Measurements from ENCODE around the gene FNTB. TPM values are rescaled to one million over a fixed set of nuclear protein-coding genes. Genes with fewer than 3 reads are reported as not detected.

Gene FNTB
- polyA plus RNA-seq, 3 donors from 2014 or later: 1.0 to 5.2 (median 1.6) TPM

DNA sequence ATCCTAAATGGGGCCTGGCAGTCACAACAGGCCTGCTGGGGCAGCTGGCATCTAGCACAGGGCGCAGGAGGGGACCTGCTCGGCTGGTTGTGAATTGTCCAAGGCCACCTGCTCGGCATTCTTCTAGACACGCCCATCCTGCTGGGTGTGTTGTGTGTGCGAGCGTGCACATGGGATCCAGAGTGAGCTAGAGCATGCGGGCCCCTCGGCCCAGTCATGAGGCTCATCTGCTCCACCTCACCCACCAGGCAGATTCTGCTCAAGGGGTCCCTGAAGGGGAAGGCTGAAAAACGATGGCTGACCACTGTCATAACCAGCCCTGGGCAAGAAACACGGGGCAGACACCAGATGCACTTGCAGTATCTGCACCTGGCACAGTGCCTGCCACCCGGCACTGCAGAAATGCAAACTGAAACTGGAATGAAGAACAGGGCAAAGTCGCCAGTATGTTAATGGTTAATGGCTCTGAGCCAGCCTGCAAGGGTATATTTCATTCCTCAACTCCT, 83.8 kb downstream of the FNTB start:
- peaks cover 9 to 31% of the 10 kb centered on the region in 2 donors for H3K4me1 Mint-ChIP-seq
- H3K36me3 Mint-ChIP-seq: peaks cover 11 to 18% (median 16%) of the 10 kb centered on the region in 3 donors
- DNase-seq: no peak
- H3K27me3 Mint-ChIP-seq (ENCODE audit: low read depth in 3 of 3): peaks cover 0 to 2% (median 0%) of the 10 kb centered on the region in 3 donors
- no peak overlapping the region for H3K4me3 Mint-ChIP-seq
- H3K9me3 Mint-ChIP-seq: no peaks in the 10 kb centered on the region
- H3K27ac Mint-ChIP-seq: no peak overlapping the region

DNA sequence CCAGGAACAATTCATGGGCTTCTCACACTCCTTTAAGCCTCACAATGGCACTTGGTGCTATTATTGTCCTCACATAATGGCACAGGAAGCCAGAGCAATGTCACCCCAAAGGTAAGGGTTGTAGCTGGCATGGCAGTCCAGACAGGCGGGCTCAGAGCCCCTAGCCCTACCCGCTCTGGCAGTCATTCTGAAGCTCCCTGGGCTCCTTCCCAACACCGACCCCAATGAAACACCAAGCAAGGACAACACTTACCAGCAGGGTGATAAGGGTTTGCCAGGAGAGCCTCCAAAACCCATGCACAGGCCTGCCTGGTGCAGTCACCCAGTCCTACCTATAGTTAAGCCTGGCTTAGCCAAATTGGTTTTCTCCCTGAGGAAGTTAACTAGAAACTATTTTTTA, 84.8 kb downstream of the FNTB start:
- Mint-ChIP-seq H3K4me1 (peaks cover 9 to 41% of the 10 kb centered on the region in 2 donors), H3K36me3 (peaks cover 12 to 19% (median 16%) of the 10 kb centered on the region in 3 donors), H3K27ac (no peak overlapping the region), H3K27me3 (ENCODE audit: low read depth in 3 of 3) (peaks cover 0 to 2% (median 0%) of the 10 kb centered on the region in 3 donors), H3K4me3 (no peak overlapping the region), H3K9me3 (no peaks in the 10 kb centered on the region)
- no peak for DNase-seq

- Mint-ChIP-seq H3K9me3 (no peaks in the 10 kb centered on the region), H3K36me3 (peaks cover 11 to 22% (median 20%) of the 10 kb centered on the region in 3 donors)
Observed at GRCh38 chr14:65072256-65072655, 85.6 kb downstream of the FNTB start.

DNA sequence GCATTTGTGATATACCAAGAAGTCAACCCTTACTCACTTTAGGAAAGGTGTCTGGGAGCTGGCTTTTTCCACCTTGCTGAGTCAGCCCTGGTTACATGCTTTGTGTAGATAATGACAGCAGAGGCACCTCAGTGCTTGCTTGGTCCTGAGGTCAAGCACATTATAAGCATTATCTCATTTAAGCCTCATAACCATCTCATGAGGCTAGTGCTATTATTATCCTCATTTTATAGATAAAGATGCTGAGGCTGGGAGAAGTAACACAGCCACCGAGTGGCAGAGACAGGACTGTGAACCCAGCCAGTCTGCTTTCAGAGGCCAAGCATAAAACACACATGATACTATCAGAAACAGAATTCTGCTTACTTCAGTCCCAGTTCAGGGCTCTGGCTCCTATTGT, 86.2 kb downstream of the FNTB start:
- H3K4me3 Mint-ChIP-seq: no peak overlapping the region
- peak overlapping the region in 2 of 6 donors; percentile 17 to 31 for H3K27ac Mint-ChIP-seq
- no peak for DNase-seq
- peaks cover 14 to 51% of the 10 kb centered on the region in 2 donors for H3K4me1 Mint-ChIP-seq
- H3K27me3 Mint-ChIP-seq (ENCODE audit: low read depth in 3 of 3): peaks cover 0 to 2% (median 0%) of the 10 kb centered on the region in 3 donors
- no peaks in the 10 kb centered on the region for H3K9me3 Mint-ChIP-seq
- H3K36me3 Mint-ChIP-seq: peaks cover 8 to 29% (median 24%) of the 10 kb centered on the region in 3 donors

More at GRCh38 chr14:65072256-65072655, 85.6 kb downstream of the FNTB start:
- H3K4me3 Mint-ChIP-seq: no peak overlapping the region
- DNase-seq: no peak
- peak overlapping the region in 2 of 6 donors; percentile 23 to 42 for H3K27ac Mint-ChIP-seq
- peaks cover 0 to 2% (median 0%) of the 10 kb centered on the region in 3 donors for H3K27me3 Mint-ChIP-seq (ENCODE audit: low read depth in 3 of 3)
- H3K4me1 Mint-ChIP-seq: peaks cover 11 to 46% of the 10 kb centered on the region in 2 donors

GRCh38 chr14:65073605-65074201, 87.0 kb downstream of the FNTB start:
- H3K4me1 Mint-ChIP-seq: peaks cover 14 to 53% of the 10 kb centered on the region in 2 donors
- H3K36me3 Mint-ChIP-seq: peaks cover 8 to 30% (median 22%) of the 10 kb centered on the region in 3 donors
- H3K27ac Mint-ChIP-seq: peak overlapping the region in 3 of 6 donors; percentile 31 to 38 (median 34)
- H3K4me3 Mint-ChIP-seq: no peak overlapping the region
- no peaks in the 10 kb centered on the region for H3K9me3 Mint-ChIP-seq
- peaks cover 0 to 2% (median 0%) of the 10 kb centered on the region in 3 donors for H3K27me3 Mint-ChIP-seq (ENCODE audit: low read depth in 3 of 3)
- DNase-seq: no peak

GRCh38 chr14:65074449-65075150, 87.9 kb downstream of the FNTB start:
- DNase-seq: no peak
- Mint-ChIP-seq H3K4me1 (peaks cover 22 to 62% of the 10 kb centered on the region in 2 donors), H3K36me3 (peaks cover 8 to 37% (median 22%) of the 10 kb centered on the region in 3 donors), H3K4me3 (no peak overlapping the region), H3K27ac (peak overlapping the region; percentile 8 to 72 (median 33)), H3K9me3 (no peaks in the 10 kb centered on the region), H3K27me3 (ENCODE audit: low read depth in 3 of 3) (peaks cover 0 to 2% (median 0%) of the 10 kb centered on the region in 3 donors)

DNA sequence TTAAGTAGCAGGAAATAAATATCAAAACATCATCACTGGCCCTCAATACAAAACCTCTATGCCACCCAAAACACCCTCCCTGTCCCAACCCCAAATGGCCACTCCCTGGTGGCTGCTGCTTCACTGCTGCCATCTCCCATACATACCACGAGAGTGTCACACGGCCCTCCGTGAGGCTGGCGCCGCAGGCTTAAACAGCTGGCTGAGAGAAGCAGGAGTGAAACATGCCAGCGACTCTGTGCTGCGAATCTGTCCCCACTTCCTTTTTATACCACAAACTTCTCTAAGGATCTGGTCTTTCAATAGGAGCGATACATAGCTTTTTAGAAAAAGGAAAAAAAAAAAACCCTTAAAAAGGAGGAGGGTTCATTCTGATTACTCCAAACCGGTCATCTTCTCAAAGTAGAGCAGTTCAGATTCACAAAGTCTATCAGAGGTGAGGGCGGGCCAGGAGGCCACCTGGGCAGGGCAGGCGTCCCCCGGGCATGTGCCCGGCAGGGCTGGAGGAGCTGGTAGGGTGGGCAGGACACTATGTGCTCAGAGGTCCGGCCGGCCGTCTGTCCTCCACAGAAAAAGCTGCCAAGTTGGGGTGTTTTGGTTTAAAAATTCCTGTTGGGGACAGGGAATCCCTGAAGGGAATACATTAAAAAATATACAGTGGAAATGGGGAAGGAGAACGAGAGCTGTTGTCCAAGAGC, 89.1 kb downstream of the FNTB start:
- Mint-ChIP-seq H3K9me3 (no peaks in the 10 kb centered on the region), H3K27ac (peak overlapping the region in 1 of 6 donors; percentile 35), H3K4me1 (peaks cover 34 to 74% of the 10 kb centered on the region in 2 donors), H3K4me3 (no peak overlapping the region), H3K36me3 (peaks cover 8 to 42% (median 24%) of the 10 kb centered on the region in 3 donors), H3K27me3 (ENCODE audit: low read depth in 3 of 3) (peaks cover 0 to 2% (median 2%) of the 10 kb centered on the region in 3 donors)
- no peak for DNase-seq

DNA sequence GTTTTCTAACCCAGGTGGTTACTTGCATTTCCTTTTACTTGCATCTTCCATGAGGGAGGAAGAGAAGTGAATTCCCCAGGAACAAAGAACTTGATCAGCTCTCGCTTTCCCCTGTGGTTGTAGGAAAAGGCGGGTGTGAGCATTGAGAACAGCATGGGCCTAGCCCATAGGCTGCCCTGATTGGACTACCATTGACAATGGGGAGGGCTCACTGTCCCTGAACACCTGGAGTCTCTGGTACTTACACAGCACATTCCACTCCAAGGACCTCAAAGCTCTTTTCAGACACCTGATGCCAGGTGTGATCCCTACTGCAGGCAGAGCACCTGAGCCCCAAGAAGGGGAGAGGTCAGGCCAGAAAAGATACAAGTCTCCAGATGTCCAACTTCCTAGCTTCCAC, 90.6 kb downstream of the FNTB start:
- Mint-ChIP-seq H3K27ac (no peak overlapping the region), H3K4me3 (no peak overlapping the region), H3K9me3 (no peaks in the 10 kb centered on the region), H3K4me1 (peaks cover 49 to 89% of the 10 kb centered on the region in 2 donors), H3K36me3 (peaks cover 15 to 54% (median 30%) of the 10 kb centered on the region in 3 donors), H3K27me3 (ENCODE audit: low read depth in 3 of 3) (peaks cover 0 to 2% (median under 1%) of the 10 kb centered on the region in 3 donors)
- no peak for DNase-seq

- peak overlapping the region; percentile 30 to 84 (median 68) for H3K27ac Mint-ChIP-seq
- no peak for DNase-seq
- H3K4me3 Mint-ChIP-seq: peak overlapping the region in 2 of 5 donors; percentile 15 to 53
- H3K9me3 Mint-ChIP-seq: no peaks in the 10 kb centered on the region
- H3K36me3 Mint-ChIP-seq: peaks cover 15 to 67% (median 25%) of the 10 kb centered on the region in 3 donors
- H3K27me3 Mint-ChIP-seq (ENCODE audit: low read depth in 3 of 3): peaks cover 0 to 2% (median 0%) of the 10 kb centered on the region in 3 donors
- peaks cover 63 to 90% of the 10 kb centered on the region in 2 donors for H3K4me1 Mint-ChIP-seq
Observed at GRCh38 chr14:65079201-65079600, 92.5 kb downstream of the FNTB start.

DNA sequence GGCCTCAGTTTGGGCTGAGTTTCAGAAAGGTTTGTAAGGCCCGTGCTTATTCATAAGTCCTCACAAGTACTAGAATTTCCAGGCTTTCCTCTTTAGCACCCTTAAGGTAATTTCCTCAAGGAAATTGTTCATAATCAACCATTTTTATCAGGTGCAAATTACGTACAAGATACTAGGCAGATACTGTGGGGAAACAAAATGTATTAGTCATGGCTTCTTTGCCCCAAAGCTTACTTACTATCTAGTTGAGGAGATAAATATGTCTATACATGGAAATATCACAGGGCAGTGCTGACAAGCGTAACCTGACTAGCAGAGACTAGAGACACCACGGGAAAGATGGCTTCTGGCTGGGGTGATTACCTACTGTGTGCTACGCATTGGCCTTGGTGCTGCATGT, 93.1 kb downstream of the FNTB start:
- H3K4me1 Mint-ChIP-seq: peaks cover 58 to 90% of the 10 kb centered on the region in 2 donors
- H3K9me3 Mint-ChIP-seq: no peaks in the 10 kb centered on the region
- H3K27me3 Mint-ChIP-seq (ENCODE audit: low read depth in 3 of 3): peaks cover 0 to 2% (median 0%) of the 10 kb centered on the region in 3 donors
- peaks cover 17 to 66% (median 22%) of the 10 kb centered on the region in 3 donors for H3K36me3 Mint-ChIP-seq
- DNase-seq: no peak
- peak overlapping the region in 1 of 5 donors; percentile 15 for H3K4me3 Mint-ChIP-seq
- H3K27ac Mint-ChIP-seq: peak overlapping the region; percentile 20 to 84 (median 54)

DNA sequence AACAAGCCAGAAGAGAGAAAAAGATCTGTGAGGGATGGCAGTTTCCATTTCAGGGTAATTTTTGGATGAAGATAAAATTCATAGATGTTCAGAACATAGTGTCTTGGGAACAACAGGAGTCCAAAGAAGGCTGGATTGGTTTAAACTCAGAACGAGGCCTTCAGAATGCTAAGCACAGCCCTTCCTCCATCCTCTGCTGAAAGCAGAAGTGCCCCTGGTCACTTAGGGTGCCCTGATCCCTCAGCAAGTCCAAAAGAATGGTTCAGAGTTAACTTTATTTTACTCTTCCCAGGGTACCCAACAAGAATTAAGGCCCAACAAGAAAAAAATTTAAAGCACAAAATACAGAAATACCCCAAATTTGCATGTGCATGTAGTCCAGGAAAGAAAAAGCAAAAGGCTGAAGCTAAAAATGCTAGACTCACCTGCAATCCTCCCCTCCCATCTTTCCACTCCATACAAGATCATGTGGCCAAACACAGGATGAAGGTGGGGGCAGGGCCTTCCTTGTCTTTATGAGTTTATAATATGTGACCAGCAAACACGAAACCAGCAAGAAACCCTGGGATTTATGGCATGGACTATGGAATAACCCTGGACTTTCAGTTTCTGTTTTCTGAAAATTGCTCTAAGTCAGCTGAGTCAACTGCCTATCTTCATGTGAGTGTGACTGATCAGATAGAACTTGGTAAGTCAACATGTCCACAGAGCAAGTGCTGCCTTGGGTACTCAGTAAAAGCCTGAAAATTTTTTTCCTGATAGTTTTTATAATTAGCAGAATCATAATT, 94.5 kb downstream of the FNTB start:
- H3K4me1 Mint-ChIP-seq: peaks cover 63 to 89% of the 10 kb centered on the region in 2 donors
- H3K9me3 Mint-ChIP-seq: no peaks in the 10 kb centered on the region
- H3K36me3 Mint-ChIP-seq: peaks cover 20 to 66% (median 27%) of the 10 kb centered on the region in 3 donors

DNA sequence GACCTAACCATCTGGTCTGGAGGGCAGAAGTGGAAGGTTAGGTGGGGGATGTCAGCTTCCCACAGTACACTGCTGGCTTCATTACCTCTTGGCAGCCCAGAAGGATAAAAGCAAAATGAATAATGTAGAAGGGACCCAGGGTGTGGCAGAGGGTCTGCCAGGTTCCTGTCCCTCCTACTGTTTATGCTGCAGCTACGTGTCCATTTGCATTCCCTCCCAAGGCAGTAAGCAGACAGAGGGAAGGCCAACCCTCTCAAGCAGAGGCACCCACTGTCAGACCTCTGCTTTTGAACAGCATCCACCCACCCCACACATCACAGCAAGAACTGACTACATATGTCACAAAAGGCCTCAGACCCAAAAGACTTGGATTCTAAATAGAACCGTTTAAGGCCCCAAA, 96.2 kb downstream of the FNTB start:
- peaks cover 0 to 2% (median 0%) of the 10 kb centered on the region in 3 donors for H3K27me3 Mint-ChIP-seq (ENCODE audit: low read depth in 3 of 3)
- peak overlapping the region in 3 of 6 donors; percentile 4 to 65 (median 39) for H3K27ac Mint-ChIP-seq
- peaks cover 30 to 71% (median 35%) of the 10 kb centered on the region in 3 donors for H3K36me3 Mint-ChIP-seq
- DNase-seq: no peak
- H3K4me1 Mint-ChIP-seq: peaks cover 64 to 93% of the 10 kb centered on the region in 2 donors
- H3K4me3 Mint-ChIP-seq: no peak overlapping the region
- no peaks in the 10 kb centered on the region for H3K9me3 Mint-ChIP-seq

More for the DNA sequence above, 94.5 kb downstream of the FNTB start:
- no peak for DNase-seq
- Mint-ChIP-seq H3K27me3 (ENCODE audit: low read depth in 3 of 3) (peaks cover 0 to 2% (median 0%) of the 10 kb centered on the region in 3 donors), H3K4me3 (no peak overlapping the region), H3K27ac (peak overlapping the region in 3 of 6 donors; percentile 44 to 65 (median 64))

Data from immature natural killer cell (primary cell).